Right atrium auricular region (tissue), 2 donors: ENCODE data around the gene HHIPL1. TPM values are rescaled to one million over a fixed set of nuclear protein-coding genes. Genes with fewer than 3 reads are reported as not detected.

Experiments
- DNase-seq: peaks from one replicate; pipeline ENCODE4 v3.0.0-alpha.2; 2019; ENCODE audit warnings: low spot score
- H3K27ac ChIP-seq, 2 donors: fragments of 200-600 bp; sonication (generic); 1 replicate in 1 of 2; 2 replicates in 1 of 2; pipeline ENCODE4 v1.5.1; 2016 to 2019
- H3K27me3 ChIP-seq, 2 donors: fragments of 200-600 bp; sonication (generic); one replicate each; pipeline versions ENCODE4 v1.5.1 to v1.6.0; 2017 to 2019
- H3K36me3 ChIP-seq: fragments of 200-600 bp; sonication (generic); one replicate; pipeline ENCODE4 v1.5.1; 2016
- H3K4me1 ChIP-seq, 2 donors: fragments of 200-600 bp; sonication (generic); one replicate each; pipeline versions ENCODE4 v1.5.1 to v1.6.0; 2017 to 2019
- H3K4me3 ChIP-seq, 2 donors: fragments of 200-600 bp; sonication (generic); 1 replicate in 1 of 2; 2 replicates in 1 of 2; pipeline ENCODE4 v1.5.1; 2017 to 2019; ENCODE audit warnings: mild to moderate bottlenecking in 1 of 2, moderate library complexity in 1 of 2
- H3K9me3 ChIP-seq, 2 donors: fragments of 200-600 bp; sonication (generic); one replicate each; pipeline ENCODE4 v1.5.1; 2019
- CTCF ChIP-seq, 2 donors: fragments of 200-600 bp; sonication (generic); IDR thresholded peaks; one replicate each; pipeline ENCODE4 v1.5.1; 2019; ENCODE audit warnings: antibody characterized with exemption in 2 of 2
- total RNA-seq, 2 donors: library from RNA; depleted of rRNA; stranded (reverse); fragments of >200 nt; gene quantifications; one replicate each; pipeline ENCODE4 v1.1.0, GENCODE V29; 2016

Gene HHIPL1
- total RNA-seq, 2 donors from 2014 or later: 1.8 to 2.4 TPM

GRCh38 chr14:99612738-99613330 lies 32.1 kb upstream of the HHIPL1 start:
- Histone ChIP-seq H3K27ac (no peak overlapping the region), H3K36me3 (no peaks in the 10 kb centered on the region), H3K4me1 (peaks cover 0 to 18% of the 10 kb centered on the region in 2 donors), H3K27me3 (no peaks in the 10 kb centered on the region), H3K9me3 (no peaks in the 10 kb centered on the region), H3K4me3 (no peak overlapping the region)
- DNase-seq: no peak
- no peak for TF ChIP-seq CTCF (IDR thresholded peaks at IDR 0.05)

- DNase-seq: no peak
- Histone ChIP-seq H3K36me3 (no peaks in the 10 kb centered on the region), H3K4me1 (peaks cover 0 to 26% of the 10 kb centered on the region in 2 donors), H3K27ac (peak overlapping the region in 1 of 2 donors; percentile 23), H3K4me3 (no peak overlapping the region), H3K9me3 (no peaks in the 10 kb centered on the region), H3K27me3 (no peaks in the 10 kb centered on the region)
- no peak for TF ChIP-seq CTCF (IDR thresholded peaks at IDR 0.05)
Measured at GRCh38 chr14:99615497-99616157, 29.3 kb upstream of the HHIPL1 start.

GRCh38 chr14:99616832-99617800 lies 27.8 kb upstream of the HHIPL1 start:
- no peak overlapping the region for H3K27ac ChIP-seq
- H3K36me3 ChIP-seq: no peaks in the 10 kb centered on the region
- DNase-seq: no peak
- no peak for TF ChIP-seq CTCF (IDR thresholded peaks at IDR 0.05)
- H3K27me3 ChIP-seq: no peaks in the 10 kb centered on the region
- no peaks in the 10 kb centered on the region for H3K9me3 ChIP-seq
- no peak overlapping the region for H3K4me3 ChIP-seq
- peaks cover 0 to 26% of the 10 kb centered on the region in 2 donors for H3K4me1 ChIP-seq

- TF ChIP-seq CTCF (IDR thresholded peaks at IDR 0.05): no peak
- DNase-seq: no peak
- H3K27ac ChIP-seq: peak overlapping the region in 1 of 2 donors; percentile 30
Measured at GRCh38 chr14:99619835-99620834, 24.8 kb upstream of the HHIPL1 start.

GRCh38 chr14:99621948-99622347 lies 23.0 kb upstream of the HHIPL1 start:
- DNase-seq: no peak
- no peaks in the 10 kb centered on the region for H3K9me3 ChIP-seq
- TF ChIP-seq CTCF (IDR thresholded peaks at IDR 0.05): no peak
- H3K27ac ChIP-seq: no peak overlapping the region
- H3K4me1 ChIP-seq: peaks cover 0 to 9% of the 10 kb centered on the region in 2 donors
- H3K27me3 ChIP-seq: no peaks in the 10 kb centered on the region
- H3K4me3 ChIP-seq: no peak overlapping the region
- no peaks in the 10 kb centered on the region for H3K36me3 ChIP-seq

More at GRCh38 chr14:99619835-99620834, 24.8 kb upstream of the HHIPL1 start:
- no peaks in the 10 kb centered on the region for H3K27me3 ChIP-seq
- H3K36me3 ChIP-seq: no peaks in the 10 kb centered on the region
- H3K9me3 ChIP-seq: no peaks in the 10 kb centered on the region
- H3K4me3 ChIP-seq: no peak overlapping the region
- peaks cover 0 to 20% of the 10 kb centered on the region in 2 donors for H3K4me1 ChIP-seq
